Activated T-helper 1 cell treated with Interleukin-2 at 50 U/mL for 16 hours (primary cell): ENCODE measurements around the gene ADGRD1.

Experiments
- DNase-seq: peaks from one replicate; pipeline ENCODE4 v3.0.0-alpha.2; 2020; ENCODE audit warnings: low read depth

Gene ADGRD1

GRCh38 chr12:131007031-131007739 lies 53.5 kb downstream of the ADGRD1 start:
- no peak for DNase-seq

GRCh38 chr12:131007740-131008117 lies 54.0 kb downstream of the ADGRD1 start:
- DNase-seq = no peak

- no peak for DNase-seq
Observed at GRCh38 chr12:131008131-131008912, 54.6 kb downstream of the ADGRD1 start.

GRCh38 chr12:131008913-131009270 lies 55.2 kb downstream of the ADGRD1 start:
- no peak for DNase-seq

GRCh38 chr12:131009595-131010395 lies 56.1 kb downstream of the ADGRD1 start:
- DNase-seq = no peak

GRCh38 chr12:131010396-131011131 lies 56.9 kb downstream of the ADGRD1 start:
- DNase-seq = no peak

GRCh38 chr12:131011165-131012079 lies 57.7 kb downstream of the ADGRD1 start:
- DNase-seq = no peak

GRCh38 chr12:131012279-131013069 lies 58.8 kb downstream of the ADGRD1 start:
- no peak for DNase-seq

- DNase-seq = no peak
Observed at GRCh38 chr12:131013118-131013517, 59.4 kb downstream of the ADGRD1 start.

- no peak for DNase-seq
Observed at GRCh38 chr12:131014343-131014742, 60.6 kb downstream of the ADGRD1 start.

- DNase-seq = no peak
Observed at GRCh38 chr12:131015581-131016337, 62.1 kb downstream of the ADGRD1 start.

- DNase-seq = no peak
Observed at GRCh38 chr12:131017477-131017991, 63.8 kb downstream of the ADGRD1 start.

- no peak for DNase-seq
Observed at GRCh38 chr12:131018019-131018620, 64.4 kb downstream of the ADGRD1 start.

GRCh38 chr12:131018808-131019397 lies 65.2 kb downstream of the ADGRD1 start:
- DNase-seq = no peak

GRCh38 chr12:131020326-131021153 lies 66.8 kb downstream of the ADGRD1 start:
- DNase-seq = no peak

GRCh38 chr12:131021154-131021541 lies 67.4 kb downstream of the ADGRD1 start:
- DNase-seq = no peak

- DNase-seq = no peak
Observed at GRCh38 chr12:131024026-131024425, 70.3 kb downstream of the ADGRD1 start.
